Superior temporal gyrus (tissue), 1 donor: ENCODE data around the gene COL18A1.

Source experiments
- DNase-seq: peaks from one replicate; pipeline ENCODE4 v3.0.0-alpha.2; 2016; ENCODE audit errors: extremely low spot score

The COL18A1 gene

GRCh38 chr21:45414396-45415187, 9.6 kb downstream of the COL18A1 start:
- no peak for DNase-seq

GRCh38 chr21:45415188-45415942, 10.4 kb downstream of the COL18A1 start:
- DNase-seq, result no peak

- DNase-seq, result no peak
Observed at GRCh38 chr21:45415943-45416611, 11.1 kb downstream of the COL18A1 start.

GRCh38 chr21:45416620-45417019, 11.7 kb downstream of the COL18A1 start:
- no peak for DNase-seq

GRCh38 chr21:45417256-45417950, 12.4 kb downstream of the COL18A1 start:
- DNase-seq, result no peak

- no peak for DNase-seq
Observed at GRCh38 chr21:45417951-45418300, 13.0 kb downstream of the COL18A1 start.

GRCh38 chr21:45418301-45419071, 13.5 kb downstream of the COL18A1 start:
- no peak for DNase-seq

- DNase-seq, result no peak
Observed at GRCh38 chr21:45419162-45419561, 14.2 kb downstream of the COL18A1 start.

- DNase-seq, result no peak
Observed at GRCh38 chr21:45420061-45421041, 15.4 kb downstream of the COL18A1 start.

- no peak for DNase-seq
Observed at GRCh38 chr21:45421071-45421845, 16.3 kb downstream of the COL18A1 start.

GRCh38 chr21:45421846-45422775, 17.1 kb downstream of the COL18A1 start:
- DNase-seq, result no peak

GRCh38 chr21:45423201-45423955, 18.4 kb downstream of the COL18A1 start:
- no peak for DNase-seq

- no peak for DNase-seq
Observed at GRCh38 chr21:45423968-45424853, 19.2 kb downstream of the COL18A1 start.

- no peak for DNase-seq
Observed at GRCh38 chr21:45424854-45425795, 20.2 kb downstream of the COL18A1 start.
